Measurements from ENCODE around the gene LYSMD2.

- TF ChIP-seq REST (IDR thresholded peaks at IDR 0.05) (no peak), CTCF (IDR thresholded peaks at IDR 0.05) (peak; percentile 89)
Observed at GRCh38 chr15:51775967-51776816, 38.7 kb upstream of the LYSMD2 start.
